ENCODE results near the gene C6orf52. TPM values are rescaled to one million over a fixed set of nuclear protein-coding genes. Genes with fewer than 3 reads are reported as not detected.
"Not testable (repeated sequence)": the region's sequence is repeated elsewhere in the genome, so short reads cannot be mapped to it uniquely, and the experiment has no call there.

C6orf52 gene
- total RNA-seq, 1 donor from 2014 or later = 0.49 TPM

DNA sequence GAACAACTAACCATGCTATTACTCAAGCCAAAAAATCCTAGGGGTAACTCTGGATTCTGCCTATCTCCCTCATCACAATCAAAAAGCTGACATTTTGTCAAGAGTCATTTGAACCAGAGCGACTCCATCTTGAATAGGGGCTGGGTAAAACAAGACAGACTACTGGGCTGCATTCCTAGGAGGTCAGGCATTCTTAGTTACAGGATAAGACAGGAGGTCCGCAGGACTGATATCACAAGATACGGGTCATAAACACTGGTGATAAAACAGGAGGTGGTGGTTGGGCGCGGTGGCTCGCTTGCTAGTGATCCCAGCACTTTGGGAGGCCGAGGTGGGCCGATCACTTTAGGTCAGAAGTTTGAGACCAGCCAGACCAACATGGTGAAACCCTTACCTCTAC is 32.2 kb downstream of the C6orf52 start:
- ATAC-seq (no peak), DNase-seq (ENCODE audit: missing footprints) (peak; percentile 54)
- intact Hi-C loops (cut with DNase I) = no loop called here

DNA sequence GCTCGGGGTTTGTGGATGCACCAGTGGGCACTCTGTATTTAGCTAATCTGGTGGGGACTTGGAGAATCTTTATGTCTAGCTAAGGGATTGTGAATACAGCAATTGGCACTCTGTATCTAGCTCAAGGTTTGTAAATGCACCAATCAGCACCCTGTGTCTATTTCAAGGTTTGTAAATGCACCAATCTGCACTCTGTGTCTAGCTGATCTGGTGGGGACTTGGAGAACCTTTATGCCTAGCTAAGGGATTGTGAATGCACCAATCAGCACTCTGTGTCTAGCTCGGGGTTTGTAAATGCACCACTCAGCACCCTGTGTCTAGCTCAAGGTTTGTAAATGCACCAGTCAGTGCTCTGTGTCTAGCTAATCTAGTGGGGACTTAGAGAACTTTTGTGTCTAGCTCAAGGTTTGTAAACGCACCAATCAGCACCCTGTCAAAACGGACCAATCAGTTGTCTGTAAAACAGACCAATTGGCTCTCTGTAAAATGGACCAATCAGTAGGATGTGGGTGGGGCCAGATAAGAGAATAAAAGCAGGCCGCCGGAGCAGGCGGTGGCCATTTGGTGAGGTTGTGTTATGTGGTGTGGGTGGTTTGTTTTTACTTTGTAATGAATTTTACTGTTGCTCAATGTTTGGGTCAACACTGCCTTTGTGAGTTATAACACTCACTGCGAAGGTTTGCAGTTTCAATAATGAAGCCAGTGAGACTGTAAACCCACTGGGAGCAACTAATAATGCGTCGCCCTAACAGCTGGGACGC is 33.8 kb downstream of the C6orf52 start:
- intact Hi-C loops (cut with DNase I); DNase-seq (ENCODE audit: missing footprints); ATAC-seq: not testable (repeated sequence)

DNA sequence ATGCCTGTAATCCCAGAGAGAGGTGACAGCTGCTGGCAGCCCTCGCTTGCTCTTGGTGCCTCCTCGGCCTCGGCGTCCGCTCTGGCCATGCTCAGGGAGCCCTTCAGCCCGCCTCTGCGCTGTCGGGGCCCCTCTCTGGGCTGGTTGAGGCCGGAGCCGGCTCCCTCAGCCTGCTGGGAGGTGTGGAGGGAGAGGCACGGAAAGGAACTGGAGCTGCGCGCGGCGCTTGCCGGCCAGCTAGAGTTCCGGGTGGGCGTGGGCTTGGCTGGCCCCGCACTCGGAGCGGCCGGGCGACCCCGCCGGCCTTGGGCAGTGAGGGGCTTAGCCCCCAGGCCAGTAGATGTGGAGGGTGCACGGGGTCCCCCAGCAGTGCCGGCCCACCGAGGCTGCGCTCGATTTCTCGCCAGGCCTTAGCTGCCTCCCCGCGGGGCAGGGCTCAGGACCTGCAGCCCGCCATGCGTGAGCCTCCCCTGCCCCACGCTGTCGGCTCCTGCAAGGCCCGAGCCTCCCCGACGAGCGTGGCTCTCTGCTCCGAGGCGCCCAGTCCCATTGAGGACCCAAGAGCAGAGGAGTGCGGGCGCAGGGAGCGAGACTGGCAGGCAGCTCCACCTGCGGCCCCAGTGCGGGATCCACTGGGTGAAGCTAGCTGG is 34.6 kb downstream of the C6orf52 start:
- intact Hi-C loops (cut with DNase I) = no loop called here
- DNase-seq (ENCODE audit: missing footprints) (peak; percentile 64), ATAC-seq (no peak)

DNA sequence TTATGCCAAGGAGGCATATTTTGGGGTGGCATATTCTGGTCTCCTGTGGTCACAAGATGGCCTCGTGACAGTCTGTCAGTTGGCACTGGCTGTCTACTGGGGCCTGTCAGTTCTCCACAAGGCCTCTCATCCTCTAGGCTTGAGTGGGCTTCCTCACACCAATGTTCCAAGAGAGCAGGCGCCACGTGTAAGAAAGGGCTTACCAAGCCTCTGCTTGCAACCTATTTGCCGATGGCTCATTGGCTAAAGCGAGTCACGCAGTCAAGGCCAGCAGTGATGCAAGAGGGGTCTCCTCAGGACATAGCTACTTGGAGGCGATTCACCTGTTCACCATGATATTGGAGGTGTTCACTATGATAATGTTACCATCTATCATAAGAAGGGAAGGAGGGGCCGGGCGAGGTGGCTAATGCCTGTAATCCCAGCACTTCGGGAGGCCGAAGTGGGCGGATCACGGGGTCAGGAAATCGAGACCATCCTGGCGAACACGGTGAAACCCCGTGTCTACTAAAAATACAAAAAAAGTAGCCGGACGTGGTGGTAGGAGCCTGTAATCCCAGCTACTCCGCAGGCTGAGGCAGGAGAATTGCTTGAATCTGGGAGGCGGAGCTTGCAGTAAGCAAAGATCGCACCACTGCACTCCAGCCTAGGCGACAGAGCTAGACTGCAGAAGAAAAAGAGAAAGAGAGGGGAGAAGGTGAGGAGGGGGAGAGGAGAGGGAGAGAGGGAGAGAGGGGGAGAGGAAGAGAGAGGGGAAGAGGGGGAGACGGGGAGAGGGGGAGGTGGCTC is 35.3 kb downstream of the C6orf52 start:
- intact Hi-C loops (cut with DNase I) = no loop called here
- peak; percentile 47 for DNase-seq (ENCODE audit: missing footprints)
- ATAC-seq = no peak

DNA sequence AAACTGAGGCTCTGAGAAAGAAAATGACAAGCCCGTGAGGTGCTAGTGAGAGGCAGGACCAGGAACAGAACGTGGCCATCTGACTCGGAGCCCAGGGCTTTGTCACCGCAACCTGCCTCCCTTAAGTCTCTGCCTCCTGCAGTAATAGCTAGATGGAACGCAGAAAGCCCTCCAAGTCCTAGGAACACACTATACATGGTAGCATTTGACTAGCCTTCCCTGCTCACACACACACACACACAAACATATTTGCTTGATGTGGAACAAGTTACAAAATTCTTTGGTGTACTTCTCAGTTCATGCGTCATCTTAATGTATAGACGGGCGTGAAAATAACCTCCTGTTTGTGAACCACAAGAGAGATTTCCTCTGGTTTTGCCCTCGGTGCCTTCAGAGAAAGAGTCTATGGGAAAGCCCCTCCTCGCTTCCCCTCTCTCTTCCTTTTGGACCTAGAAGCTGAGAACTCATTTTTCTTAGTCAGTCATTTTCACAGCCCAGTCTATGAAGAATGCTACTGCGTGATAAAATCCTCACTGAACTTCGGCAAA is 38.8 kb downstream of the C6orf52 start:
- no peak for DNase-seq (ENCODE audit: missing footprints)
- no peak for ATAC-seq
- intact Hi-C loops (cut with DNase I) = no loop called here

DNA sequence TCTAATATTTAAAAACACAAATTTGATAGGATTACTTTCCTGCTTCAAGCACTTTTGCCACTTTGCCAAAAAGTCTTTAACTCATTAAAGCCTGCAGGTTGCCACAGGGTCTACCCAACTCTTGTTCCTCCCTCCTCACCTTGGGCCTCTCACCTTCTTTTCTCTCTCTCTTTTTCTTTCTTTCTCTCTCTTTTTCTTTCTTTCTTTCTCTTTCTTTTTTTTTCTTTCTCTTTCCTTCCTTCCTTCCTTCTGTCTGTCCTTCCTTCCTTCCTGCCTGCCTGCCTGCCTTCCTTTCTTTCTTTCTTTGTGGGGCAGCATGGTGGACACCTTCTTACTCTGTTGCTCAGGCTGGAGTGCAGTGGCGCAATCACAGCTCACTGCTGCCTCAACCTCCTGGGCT is 50.2 kb downstream of the C6orf52 start:
- intact Hi-C loops (cut with DNase I) = no loop called here
- no peak for DNase-seq (ENCODE audit: missing footprints)
- no peak for ATAC-seq

DNA sequence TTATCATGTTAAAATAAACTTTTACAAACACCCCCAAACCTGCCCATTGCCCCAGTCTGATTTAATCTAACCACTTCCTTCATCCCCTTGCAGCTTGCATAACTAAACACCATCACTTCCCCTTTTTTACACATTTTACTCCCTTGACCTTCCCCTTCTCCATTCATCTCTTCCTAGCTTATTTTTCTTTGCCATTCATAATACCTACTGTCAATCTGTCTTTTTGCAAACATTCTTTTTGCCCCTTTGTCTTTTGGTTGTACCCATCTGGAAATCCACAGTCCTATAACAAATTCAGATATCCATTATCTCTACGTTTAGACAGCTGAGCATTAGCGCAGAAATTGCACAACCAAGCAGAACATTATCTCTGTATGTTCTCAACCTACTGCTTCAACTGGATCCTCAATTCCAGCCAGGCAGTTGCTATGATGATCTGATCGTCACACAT is 51.2 kb downstream of the C6orf52 start:
- DNase-seq (ENCODE audit: missing footprints) (no peak), ATAC-seq (no peak)
- intact Hi-C loops (cut with DNase I) = no loop called here

DNA sequence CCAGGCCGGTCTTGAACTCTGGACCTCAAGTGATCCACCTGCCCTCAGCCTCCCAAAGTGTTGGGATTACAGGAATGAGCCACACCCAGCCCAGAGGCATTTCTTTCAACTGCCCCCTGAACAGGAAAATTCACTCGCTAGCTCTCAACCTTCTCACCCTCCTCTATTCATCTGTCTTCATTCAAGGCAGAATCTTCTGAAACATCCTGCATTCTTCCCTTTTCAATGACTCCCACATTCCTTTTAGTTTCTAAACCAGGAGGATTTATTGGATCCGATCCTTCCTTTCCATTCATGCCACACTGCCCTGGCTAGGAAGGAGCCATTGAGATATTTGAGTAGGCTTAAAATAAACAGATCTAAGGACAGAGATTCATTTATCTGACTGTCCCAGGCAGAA is 52.9 kb downstream of the C6orf52 start:
- DNase-seq (ENCODE audit: missing footprints) (no peak), ATAC-seq (no peak)
- intact Hi-C loops (cut with DNase I) = no loop called here

DNA sequence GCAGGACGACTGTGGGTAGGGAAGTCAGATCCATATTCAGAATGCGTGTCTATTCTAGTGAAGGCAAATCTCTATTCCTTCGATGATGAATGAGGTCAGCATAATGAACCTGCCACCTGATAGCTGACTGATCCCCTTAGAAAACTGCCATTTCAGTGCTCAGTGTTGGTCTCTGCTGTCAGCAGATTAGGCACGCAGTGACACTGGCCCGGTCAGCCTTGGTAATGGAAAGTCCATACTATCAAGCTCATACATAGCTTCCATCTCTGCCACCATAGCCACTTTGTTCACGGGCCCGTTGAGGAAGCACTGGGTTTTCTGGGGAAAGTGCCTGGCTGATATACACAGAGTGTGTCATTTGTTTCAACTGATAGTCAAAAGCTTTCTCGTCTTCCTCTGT is 54.0 kb downstream of the C6orf52 start:
- DNase-seq (ENCODE audit: missing footprints) (no peak), ATAC-seq (no peak)
- intact Hi-C loops (cut with DNase I) = no loop called here

DNA sequence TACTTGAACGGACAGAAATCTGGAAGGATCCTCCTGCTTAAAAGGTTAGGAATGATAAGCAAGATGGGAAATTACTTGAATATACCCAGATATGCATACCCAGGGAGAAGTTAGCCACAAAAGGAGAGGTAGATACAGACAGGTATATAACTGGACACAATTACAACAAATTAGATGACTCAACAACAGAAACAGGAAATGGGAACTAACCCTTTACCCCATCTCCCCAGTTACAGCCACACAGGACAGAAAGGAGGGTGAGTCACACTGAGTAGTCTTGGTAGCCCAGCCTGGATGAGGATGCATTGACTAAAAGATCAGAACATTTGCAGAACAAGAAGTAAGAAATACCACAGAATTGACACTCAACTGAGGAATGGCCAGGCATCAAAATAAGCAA is 61.2 kb downstream of the C6orf52 start:
- DNase-seq (ENCODE audit: missing footprints) (no peak), ATAC-seq (no peak)
- intact Hi-C loops (cut with DNase I) = no loop called here

DNA sequence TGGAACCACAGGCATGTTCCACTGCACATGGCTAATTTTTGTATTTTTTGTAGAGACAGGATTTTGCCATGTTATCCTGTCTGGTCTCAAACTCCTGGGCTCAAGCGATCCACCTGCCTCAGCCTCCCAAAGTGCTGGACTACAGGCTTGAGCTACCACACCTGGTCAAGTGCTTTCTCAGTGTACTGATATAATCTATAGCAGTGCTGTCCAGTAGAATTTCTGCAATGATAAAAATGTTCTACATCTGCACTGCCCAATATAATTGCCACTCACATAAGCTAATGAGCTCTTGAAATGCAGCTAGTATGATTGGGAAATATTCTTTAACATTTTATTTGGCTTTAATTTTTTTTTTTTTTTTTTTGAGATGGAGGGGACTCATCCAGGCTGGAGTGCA is 64.2 kb downstream of the C6orf52 start:
- intact Hi-C loops (cut with DNase I) = no loop called here
- no peak for ATAC-seq

DNA sequence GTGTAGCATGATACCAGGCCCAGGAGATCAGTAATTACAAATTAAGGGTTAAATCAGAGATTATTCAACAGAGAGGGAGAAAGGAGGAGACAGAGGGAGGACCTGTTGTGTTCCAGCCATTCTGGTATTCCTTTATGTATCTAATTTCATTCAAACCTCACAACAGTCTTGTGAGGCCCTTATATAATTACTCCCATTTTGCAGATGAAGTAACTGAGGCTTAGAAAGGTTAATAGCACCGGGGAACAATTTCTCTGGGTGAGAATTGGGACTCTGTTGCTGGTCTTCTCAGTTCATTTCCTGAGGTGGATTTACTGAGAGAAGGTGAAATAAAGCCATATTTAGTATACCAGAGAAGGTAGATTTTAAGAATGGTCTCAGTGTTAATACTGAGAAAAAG is 66.6 kb downstream of the C6orf52 start:
- intact Hi-C loops (cut with DNase I) = no loop called here
- DNase-seq (ENCODE audit: missing footprints) (no peak), ATAC-seq (no peak)

More for the DNA sequence above, 64.2 kb downstream of the C6orf52 start:
- no peak for DNase-seq (ENCODE audit: missing footprints)

DNA sequence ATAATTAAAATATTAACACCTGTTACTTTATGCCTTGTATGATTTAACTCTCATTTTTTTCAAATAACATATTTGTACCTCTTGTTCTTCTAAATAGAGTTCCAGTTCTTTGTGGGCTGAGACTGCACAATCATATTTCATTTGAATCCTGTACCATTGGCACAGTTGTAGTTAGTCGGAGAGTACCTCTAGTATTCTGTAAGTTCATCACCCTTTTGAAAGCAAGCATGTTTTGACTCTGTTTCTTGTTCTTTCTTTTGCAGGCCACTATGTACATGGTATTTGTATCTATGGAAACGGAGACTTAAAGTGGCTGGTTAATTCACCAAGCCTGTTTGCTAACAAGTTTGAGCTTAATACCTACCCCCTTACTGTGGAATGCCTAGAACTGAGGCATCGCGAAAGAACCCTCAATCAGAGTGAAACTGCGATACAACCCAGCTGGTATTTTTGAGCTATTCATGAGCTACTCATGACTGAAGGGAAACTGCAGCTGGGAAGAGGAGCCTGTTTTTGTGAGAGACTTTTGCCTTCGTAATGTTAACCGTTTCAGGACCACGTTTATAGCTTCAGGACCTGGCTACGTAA is 68.2 kb downstream of the C6orf52 start:
- no peak for DNase-seq (ENCODE audit: missing footprints)
- intact Hi-C loops (cut with DNase I) = no loop called here
- no peak for ATAC-seq

DNA sequence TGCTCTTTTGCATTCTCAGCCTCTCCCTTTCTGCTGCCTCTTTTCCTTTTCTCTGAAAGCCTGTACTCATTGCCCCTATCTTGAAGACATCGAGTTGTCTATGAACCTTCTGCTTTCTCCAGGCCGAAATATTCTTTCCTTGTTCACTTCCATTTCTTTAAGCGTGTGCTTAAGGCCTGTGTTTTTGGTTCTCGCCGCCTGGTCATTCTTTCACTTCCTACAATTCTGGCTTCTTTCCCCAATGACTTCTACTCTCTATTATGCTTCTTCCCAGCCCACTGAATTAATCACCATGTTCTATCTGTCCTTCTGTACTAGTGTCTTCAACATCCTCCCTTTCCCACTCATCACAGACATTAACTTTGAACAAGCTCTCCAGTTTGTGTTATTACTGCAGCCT is 69.6 kb downstream of the C6orf52 start:
- no peak for DNase-seq (ENCODE audit: missing footprints)
- ATAC-seq = no peak
- intact Hi-C loops (cut with DNase I) = loop anchor here (5.0 kb wide), 1 partner anchor 113 kb away; no protein-coding TSS in a partner anchor

DNA sequence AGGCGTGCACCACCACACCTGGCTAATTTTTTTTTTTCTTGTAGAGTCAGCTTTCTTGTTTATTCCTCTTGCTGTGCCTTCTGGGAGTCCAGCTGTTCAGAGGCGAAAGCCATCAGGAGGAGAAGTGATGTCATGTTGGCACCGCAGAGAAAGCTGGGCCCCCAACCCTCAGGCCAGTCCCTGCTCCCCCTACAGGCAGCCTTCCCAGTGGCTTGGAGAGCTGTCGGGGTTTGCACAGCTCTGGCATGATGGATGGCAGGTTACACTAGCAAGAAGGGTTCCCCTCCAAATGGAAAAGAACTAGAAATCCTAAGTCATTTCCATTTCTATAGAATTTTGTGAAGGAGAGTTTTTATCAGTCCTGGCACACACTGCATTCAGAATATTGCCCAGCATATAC is 72.6 kb downstream of the C6orf52 start:
- intact Hi-C loops (cut with DNase I) = loop anchor here (5.0 kb wide), 1 partner anchor 110 kb away; no protein-coding TSS in a partner anchor
- DNase-seq (ENCODE audit: missing footprints) (no peak), ATAC-seq (no peak)

All from Right ventricle myocardium inferior (tissue), 1 donor.